Activated T-cell treated with anti-CD3 and anti-CD28 coated beads for 48 hours (primary cell): Measurements from ENCODE around the gene EXOC6B.
A peak's percentile ranks its signal among the peaks of the same experiment; 100 is the strongest.

Experiments
- DNase-seq: peaks from one replicate; pipeline ENCODE4 v3.0.0-alpha.2; 2020; ENCODE audit warnings: low read depth

EXOC6B gene

DNA sequence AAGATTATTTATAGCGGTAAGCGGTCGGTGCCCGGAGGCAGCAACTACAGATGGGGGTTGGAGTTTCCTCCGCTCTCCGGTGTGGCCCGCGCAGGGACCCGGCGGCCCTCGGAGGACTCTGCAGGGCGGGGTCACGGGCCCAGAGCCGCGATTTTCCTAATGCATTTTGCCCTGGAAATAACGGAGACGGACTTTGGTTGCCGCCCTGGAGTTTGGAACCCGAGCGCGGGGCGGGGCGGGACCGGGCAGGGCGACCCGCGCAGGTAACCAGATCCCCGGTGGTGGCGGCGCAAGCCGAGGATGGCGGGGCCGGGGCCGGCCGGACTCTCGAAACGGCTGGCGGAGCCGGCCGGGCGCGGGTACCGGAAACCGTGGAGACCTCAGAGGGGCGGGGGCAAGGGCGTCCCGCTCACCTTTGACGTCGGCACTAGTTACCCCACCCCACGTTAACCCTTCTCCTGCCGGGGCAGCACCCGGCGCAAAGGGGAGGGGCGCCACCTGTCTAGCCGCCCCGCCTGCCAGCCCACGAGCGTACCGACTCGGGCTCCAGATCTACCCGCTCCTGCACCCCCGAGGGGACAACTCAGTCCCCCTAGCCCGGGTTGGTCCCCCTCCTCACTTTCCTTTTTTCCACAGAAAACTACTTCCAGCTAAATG, 681.1 kb downstream of the EXOC6B start:
- DNase-seq: no peak

DNA sequence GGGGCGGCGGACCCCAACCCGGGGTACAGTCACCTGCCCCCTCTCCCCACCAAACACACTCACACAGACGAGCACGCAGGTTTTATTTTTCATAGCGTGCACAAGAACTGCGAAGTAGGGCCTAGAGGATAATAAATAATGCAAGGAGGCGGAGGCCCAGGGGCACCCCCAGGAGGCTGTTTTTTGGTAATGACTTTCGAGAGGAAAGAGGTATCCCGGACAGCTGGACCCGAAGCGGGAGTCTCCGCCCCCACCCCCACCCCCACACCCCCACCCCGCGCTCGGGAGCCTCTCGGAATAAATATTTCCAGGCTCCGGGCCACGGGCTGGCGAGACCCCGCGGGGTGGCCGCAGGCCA, 681.6 kb downstream of the EXOC6B start:
- no peak for DNase-seq

DNA sequence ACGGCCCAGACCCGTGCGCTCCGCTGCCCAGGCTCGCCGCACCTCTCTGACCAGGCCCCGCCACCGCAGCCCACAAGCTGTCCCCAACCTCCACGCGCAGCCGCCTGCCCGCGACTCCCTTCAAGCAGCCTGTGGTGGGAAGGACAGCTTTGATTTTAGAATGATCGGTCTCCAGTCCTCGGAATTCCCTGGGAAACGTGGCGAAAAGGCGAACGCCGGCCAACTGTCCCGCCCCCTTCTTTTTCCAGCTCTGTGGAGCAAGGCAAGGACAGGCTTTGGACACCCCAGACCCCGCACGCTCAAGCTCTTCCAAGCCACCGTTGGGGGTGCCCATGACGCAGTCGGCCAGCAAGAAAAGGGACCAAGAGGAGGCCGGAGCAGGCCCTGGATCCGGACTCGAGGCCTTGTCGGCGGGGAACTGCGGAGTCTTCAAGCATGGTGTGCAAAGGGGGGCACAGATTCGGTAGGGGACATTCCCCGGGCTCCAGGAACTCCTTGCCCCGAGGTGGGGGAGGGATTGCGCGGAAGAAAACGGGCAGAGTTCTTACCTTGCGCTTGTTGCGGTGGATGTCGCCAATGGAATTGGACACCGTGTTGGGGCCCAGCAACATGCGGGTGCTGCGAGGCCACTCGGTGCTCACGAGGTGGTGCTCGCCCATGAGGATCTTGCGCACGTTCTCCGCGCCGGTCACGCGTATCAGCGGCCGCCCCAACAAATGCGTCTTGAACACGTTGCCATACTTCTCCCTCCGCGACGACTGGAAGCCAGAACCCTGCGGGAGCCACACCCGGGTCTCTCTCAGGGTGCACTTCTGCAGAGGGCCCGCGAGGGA, 682.2 kb downstream of the EXOC6B start:
- DNase-seq: no peak

- DNase-seq: no peak
Measured at GRCh38 chr2:72142570-72143440, 683.0 kb downstream of the EXOC6B start.

DNA sequence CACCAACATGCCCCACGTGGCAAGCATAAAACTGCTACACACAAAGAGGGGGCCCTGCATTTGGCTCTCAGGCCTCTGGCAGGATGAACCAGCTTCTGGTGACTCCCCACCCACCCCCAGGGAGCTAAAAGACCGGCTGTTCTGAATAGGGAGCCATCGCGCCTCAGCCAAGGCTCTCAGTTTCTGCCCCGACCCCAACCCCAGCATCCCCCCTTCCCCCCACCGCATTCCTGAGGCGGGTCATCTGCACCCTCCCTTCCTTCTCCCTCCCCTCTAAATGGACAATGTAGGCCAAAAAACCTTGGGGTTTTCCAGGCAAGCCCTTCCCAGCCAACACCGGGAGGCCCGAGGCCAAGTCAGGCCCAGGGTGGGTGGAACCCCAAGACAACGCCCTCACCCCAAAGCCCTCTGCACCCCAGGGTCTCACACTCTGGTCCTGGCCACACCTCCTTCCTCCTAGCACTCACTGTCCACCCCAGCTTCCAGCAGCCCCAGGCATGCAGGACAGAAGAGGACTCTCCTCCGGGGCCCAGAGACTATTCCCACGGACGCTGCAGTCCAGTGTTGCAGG, 683.9 kb downstream of the EXOC6B start:
- DNase-seq: no peak

DNA sequence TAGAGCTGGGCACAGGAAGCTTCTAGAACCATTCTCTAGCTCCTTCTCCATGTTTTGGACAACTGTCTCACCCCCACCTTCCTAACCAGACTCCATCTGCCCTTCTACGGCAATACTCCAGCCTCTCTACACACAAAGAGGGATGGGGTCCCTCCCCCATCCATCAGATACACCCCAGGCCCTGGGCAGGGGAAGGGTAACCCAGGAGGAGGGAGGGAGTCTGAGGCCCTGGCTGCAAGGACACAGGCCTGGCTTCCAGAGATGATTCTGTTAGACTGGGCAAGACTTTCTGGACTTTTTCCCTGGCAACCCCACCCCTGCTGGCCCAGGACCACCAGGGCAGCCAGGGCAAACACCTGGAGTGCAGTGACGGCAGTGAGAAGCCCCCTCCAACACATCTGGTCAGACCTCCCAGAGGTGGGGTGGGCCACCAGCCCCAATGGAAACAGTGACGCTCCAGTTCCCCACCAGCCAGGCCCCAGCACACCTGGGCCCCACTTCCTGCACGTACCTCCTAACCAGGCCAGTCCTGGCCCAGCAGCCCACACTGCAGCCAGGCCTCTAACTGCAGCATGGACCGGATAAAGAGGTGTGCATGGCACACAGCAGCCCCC, 684.7 kb downstream of the EXOC6B start:
- no peak for DNase-seq

DNA sequence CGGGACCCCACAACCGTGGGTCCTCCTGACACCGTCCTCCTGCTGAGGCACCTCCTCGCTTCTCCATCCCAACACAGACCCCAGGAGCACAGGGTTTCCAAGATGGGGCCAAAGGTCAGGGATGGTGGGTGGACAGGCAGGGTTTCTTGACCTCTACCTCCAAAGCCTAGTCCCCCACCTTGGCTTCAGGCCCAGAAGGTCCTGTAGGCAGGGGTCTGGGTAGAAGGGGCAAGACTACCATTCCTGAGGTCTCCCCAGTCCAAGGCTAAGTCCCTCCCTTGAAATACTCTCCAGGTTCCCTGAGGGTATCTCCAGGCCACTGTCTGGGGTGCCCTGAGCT, 685.2 kb downstream of the EXOC6B start:
- DNase-seq: no peak

GRCh38 chr2:72139874-72140620, 685.8 kb downstream of the EXOC6B start:
- no peak for DNase-seq

- no peak for DNase-seq
Measured at GRCh38 chr2:72139471-72139873, 686.4 kb downstream of the EXOC6B start.

GRCh38 chr2:72138921-72139381, 686.9 kb downstream of the EXOC6B start:
- DNase-seq: no peak

GRCh38 chr2:72138011-72138881, 687.6 kb downstream of the EXOC6B start:
- DNase-seq: no peak

GRCh38 chr2:72137498-72138010, 688.3 kb downstream of the EXOC6B start:
- peak; percentile 55 for DNase-seq

DNA sequence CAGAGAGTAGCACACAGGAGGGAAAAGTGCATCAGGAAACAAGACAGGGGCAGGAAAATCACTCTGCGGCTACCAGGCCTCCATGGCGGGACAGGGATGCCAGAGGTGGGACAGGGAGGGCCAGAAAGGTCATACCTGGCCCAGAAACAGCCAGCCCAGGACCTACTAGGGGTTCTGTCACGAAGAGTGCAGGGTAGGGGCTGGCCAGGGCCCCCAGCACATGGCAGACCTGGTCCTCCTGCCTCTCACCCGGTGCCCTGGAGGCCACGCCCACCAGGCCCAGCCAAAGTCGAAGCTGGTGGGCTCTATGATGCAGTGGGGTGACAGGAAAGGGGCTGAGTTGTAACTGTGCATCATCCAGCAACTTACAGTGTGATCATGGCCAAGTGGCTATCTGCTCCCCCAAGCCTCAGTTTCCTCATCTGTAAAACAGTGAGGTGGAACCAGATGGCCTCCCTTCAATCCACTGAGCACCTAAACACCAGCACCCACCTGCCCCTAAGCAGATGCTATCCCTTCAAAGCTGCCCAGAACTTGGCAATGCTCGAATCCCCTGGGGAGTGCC, 688.8 kb downstream of the EXOC6B start:
- no peak for DNase-seq

DNA sequence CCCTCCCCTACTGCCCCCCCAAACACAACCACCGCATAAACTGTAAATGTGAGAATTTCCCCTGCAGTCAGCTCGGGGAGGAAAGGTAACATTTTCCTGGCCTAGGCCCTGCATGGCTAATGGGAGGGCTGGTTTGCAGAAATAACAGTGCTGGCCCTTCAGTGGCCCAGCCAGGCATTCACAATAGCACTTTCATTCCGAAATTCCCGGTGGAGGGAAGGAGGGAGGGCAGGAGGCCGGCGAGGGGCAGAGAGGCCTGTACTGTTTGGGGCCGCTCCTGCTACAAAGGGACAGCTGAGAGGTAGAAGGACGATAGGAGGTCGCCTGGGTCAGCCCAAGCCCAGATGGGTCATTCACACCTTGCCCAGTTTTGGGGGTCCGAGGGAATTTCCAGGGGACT, 689.5 kb downstream of the EXOC6B start:
- no peak for DNase-seq

GRCh38 chr2:72135921-72136320, 689.9 kb downstream of the EXOC6B start:
- no peak for DNase-seq

GRCh38 chr2:72134997-72135800, 690.6 kb downstream of the EXOC6B start:
- no peak for DNase-seq

- DNase-seq: no peak
Measured at GRCh38 chr2:72134408-72134996, 691.3 kb downstream of the EXOC6B start.

- no peak for DNase-seq
Measured at GRCh38 chr2:72133721-72134407, 692.0 kb downstream of the EXOC6B start.
